Measurements from ENCODE around the gene HCFC2.
"Not testable (repeated sequence)": the region's sequence is repeated elsewhere in the genome, so short reads cannot be mapped to it uniquely, and the experiment has no call there.

The HCFC2 gene

DNA sequence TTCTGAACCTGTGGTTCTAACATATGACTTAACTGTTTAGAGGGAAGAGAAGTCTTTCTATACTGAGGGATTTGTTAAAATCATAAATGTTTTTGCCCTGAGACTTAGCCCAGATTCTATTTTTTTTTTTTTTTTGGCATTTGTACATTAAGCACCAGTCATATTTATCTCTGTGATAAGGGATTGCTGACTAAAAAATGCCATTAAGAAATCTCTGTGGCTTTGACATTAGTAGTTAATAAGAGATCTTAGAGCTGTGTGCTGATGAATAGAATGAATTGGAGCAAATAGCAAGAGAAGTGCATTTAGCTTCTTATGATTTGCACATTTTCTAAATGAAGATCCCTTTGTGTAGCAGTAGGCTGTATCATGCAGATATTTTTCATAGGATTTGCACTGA lies 41.1 kb downstream of the HCFC2 start:
- no peak for DNase-seq (ENCODE audit: low read depth)
- no peak overlapping the region for H3K4me3 ChIP-seq (ENCODE audit: low read depth, low read length)
- TF ChIP-seq, protein P1, sequence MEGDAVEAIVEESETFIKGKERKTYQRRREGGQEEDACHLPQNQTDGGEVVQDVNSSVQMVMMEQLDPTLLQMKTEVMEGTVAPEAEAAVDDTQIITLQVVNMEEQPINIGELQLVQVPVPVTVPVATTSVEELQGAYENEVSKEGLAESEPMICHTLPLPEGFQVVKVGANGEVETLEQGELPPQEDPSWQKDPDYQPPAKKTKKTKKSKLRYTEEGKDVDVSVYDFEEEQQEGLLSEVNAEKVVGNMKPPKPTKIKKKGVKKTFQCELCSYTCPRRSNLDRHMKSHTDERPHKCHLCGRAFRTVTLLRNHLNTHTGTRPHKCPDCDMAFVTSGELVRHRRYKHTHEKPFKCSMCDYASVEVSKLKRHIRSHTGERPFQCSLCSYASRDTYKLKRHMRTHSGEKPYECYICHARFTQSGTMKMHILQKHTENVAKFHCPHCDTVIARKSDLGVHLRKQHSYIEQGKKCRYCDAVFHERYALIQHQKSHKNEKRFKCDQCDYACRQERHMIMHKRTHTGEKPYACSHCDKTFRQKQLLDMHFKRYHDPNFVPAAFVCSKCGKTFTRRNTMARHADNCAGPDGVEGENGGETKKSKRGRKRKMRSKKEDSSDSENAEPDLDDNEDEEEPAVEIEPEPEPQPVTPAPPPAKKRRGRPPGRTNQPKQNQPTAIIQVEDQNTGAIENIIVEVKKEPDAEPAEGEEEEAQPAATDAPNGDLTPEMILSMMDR (conservative IDR thresholded peaks at IDR 0.05; ENCODE audit: low read depth, low read length), result no peak

GRCh38 chr12:104106965-104107364 lies 42.6 kb downstream of the HCFC2 start:
- TF ChIP-seq, protein P1 (conservative IDR thresholded peaks at IDR 0.05; ENCODE audit: low read depth, low read length), result no peak
- DNase-seq (ENCODE audit: low read depth), result no peak
- no peak overlapping the region for H3K4me3 ChIP-seq (ENCODE audit: low read depth, low read length)

- no peak overlapping the region for H3K4me3 ChIP-seq (ENCODE audit: low read depth, low read length)
- TF ChIP-seq, protein P1 (conservative IDR thresholded peaks at IDR 0.05; ENCODE audit: low read depth, low read length), result peak; percentile 98
- DNase-seq (ENCODE audit: low read depth), result peak; percentile 95
Measured at GRCh38 chr12:104108755-104109445, 44.6 kb downstream of the HCFC2 start.

- DNase-seq (ENCODE audit: low read depth), result no peak
- H3K4me3 ChIP-seq (ENCODE audit: low read depth, low read length), result no peak overlapping the region
- TF ChIP-seq, protein P1 (conservative IDR thresholded peaks at IDR 0.05; ENCODE audit: low read depth, low read length), result no peak
Measured at GRCh38 chr12:104109446-104110271, 45.3 kb downstream of the HCFC2 start.

DNA sequence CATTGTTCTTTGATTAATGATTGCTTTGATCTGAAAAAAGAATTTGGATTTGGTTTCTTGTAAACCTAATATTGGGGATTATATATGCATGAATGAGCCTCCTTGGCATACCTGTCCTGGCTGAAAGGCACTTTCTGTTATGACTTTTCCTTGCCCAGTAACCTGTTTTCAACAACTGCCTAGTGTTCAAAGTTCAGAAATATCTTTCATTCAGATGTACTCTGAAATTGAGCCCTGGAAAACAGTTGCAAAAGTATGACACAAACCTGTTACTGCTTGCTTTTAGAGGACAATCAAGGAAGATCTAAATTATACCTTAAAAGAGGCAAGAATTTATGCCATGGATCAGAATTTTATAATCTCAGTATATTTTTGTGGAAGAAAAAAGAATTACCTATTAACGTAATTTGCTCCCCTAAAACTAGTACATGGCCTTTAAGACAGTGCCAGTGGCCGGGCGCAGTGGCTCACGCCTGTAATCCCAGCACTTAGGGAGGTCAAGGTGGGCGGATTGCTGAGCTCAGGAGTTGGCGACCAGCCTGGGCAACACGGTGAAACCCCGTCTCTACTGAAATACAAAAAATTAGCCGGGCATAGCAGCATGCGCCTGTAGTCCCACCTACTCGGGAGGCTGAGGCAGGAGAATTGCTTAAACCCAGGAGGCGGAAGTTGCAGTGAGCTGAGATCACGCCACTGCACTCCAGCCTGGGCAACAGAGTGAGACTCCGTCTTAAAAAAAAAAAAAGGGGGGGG lies 50.7 kb downstream of the HCFC2 start:
- not testable (repeated sequence) for DNase-seq (ENCODE audit: low read depth); H3K4me3 ChIP-seq (ENCODE audit: low read depth, low read length)

GRCh38 chr12:104115587-104115975 lies 51.2 kb downstream of the HCFC2 start:
- no peak overlapping the region for H3K4me3 ChIP-seq (ENCODE audit: low read depth, low read length)
- TF ChIP-seq, protein P1 (conservative IDR thresholded peaks at IDR 0.05; ENCODE audit: low read depth, low read length), result no peak
- DNase-seq (ENCODE audit: low read depth), result no peak

DNA sequence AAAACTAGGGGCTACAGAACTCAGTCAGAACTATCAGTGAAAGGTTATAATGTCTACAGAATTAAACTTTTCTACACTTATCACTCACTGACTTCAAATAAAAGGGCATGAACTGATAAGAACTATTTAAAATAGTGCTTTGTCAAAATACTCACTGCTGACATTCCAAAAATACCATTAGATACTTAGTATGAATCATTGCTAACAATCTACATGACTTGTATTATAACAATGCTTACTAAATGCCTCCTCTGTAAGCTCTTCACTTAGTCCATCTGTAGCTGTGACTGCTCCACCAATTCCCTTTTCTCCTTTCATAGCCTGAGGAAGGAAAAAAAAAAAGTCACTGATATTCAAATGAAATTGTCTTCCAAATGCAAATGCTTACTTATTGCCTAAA lies 56.7 kb downstream of the HCFC2 start:
- no peak overlapping the region for H3K4me3 ChIP-seq (ENCODE audit: low read depth, low read length)
- peak; percentile 69 for DNase-seq (ENCODE audit: low read depth)

More for the DNA sequence above, 56.7 kb downstream of the HCFC2 start:
- TF ChIP-seq, protein P1 (conservative IDR thresholded peaks at IDR 0.05; ENCODE audit: low read depth, low read length), result no peak
